GM19099 (cell line): Measurements from ENCODE around the gene RECQL5.

Experiments
- POLR2A ChIP-seq: IDR thresholded peaks from 3 replicates; pipeline ENCODE4 v1.6.1; 2011; ENCODE audit warnings: low read depth; ENCODE audit not compliant: insufficient read length; ENCODE audit errors: extremely low read depth

Gene RECQL5

DNA sequence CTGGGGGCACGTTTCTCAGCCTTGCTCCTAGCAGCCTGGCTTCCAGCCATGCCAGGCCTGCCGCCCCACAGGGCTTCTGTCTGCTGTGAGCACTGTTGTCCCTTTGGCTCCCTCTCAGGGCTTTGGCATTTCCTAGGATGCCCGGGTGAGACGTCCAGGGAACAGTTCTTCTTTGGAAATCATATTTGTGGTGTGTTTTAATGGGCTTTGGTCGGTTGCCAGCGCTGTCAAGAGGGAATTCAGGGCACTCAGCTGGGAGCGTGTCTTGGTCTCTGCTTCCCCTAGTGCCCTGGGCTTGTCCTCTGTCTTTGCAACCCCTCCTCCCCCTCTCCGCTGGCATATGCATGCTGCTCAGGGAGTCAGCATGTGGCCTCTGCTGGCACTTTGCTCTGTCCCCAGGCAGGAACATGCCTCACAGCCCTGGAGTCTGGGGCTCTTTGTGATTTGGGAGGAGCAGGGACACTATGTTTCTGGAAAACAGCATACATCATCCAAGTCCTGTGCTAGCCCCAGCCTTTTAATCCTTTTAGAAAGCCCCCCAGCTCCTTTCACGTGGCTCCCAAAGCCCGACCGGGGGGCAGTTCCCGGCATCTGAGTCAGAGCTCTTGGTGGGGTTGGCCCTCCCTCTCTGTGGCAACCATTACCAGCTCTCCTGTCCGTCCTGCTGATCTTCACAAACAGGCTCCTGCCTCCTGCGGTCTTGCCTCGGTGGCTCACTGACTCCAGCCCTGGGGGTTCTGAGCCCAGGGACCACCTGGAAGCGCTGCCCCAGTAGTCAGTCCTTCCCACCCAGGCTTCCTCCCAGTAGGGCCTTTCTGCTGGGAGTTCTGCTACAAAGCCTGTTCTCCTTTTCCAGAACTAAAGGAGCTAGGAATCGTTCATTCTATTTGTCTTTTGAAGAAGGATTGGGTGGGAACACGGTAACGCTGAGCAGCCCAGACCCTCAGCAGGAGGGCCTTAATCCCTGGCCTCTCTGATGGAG is 26.8 kb upstream of the RECQL5 start:
- TF ChIP-seq POLR2A: no peak

DNA sequence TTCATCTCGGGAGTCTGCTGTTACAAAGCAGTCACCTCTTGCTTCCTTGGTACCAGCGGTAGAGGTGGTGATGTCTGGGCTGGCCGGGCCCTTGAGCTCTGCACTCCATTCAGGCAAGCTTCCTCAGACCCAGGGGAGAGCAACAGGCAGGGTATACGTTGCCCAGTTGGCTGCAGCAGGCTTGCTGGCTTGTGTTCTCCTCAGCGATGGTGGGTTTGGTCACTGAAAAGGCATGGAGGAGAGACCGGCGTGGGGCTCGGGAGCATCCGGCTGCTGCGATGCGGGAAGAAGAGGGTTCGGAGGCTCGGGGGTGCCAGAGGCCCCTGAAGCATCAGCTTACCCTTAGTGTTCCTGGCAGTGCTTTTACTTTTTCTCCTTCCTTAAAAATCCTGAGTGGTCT is 26.0 kb upstream of the RECQL5 start:
- TF ChIP-seq POLR2A: no peak

DNA sequence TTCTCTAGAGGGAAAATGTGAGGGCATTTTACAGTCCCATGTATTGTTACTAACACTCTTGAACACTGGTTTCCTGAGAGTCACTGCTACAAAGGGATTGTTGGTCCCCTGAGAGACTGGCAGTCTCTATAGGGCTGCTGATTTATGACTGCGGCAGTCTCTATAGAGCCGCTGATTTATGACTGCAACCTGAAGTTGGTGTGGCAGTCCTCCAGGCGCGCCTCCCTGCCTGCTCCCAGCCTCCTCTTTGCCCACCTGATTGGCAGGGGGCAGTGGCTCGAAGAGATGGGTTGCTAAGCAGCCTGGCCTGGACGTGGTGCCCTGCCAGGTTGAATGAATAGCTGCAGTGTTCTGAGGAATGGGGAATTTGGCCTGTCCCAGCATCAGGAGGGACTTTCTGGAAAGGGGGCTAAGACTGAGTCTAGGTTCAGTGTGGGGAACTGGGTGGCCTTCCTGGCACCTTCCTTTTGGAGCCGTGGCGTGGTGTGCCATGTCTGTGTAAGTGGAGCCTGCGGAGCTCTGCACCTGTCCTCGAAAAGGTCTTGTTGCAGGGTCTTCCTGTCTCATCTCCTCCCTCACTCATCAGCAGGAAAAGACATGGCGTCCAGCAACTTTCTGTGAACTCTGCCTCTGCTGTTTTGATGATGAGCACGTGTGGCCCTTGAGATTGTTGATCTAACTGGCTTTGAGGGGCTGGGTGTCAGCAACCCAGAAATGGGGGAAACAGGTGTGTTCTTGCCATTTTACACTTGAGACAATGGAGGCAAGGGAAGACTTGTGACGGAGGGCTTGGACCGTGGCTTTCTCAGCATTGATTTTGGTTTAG is 25.1 kb upstream of the RECQL5 start:
- TF ChIP-seq POLR2A: no peak

DNA sequence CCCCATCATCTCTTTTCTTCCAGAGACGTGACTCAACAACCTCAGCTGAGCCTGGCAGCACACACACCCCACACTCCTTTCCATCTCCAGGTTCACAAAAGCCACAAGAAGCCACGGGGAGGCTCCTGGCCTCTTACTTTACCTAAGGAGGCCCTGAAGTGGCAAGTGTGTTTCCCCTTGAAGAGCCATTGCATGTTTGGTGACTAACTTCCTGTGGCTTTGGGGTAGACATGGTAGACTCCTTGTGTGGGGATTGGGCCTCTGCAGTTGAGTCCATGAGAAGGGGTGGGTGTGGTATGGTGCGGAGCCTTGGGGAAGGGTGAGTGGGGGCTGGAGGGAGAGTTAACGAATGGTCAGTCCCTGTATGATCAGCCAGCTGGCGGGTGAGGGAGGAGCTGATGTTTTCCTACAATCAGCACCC is 24.4 kb upstream of the RECQL5 start:
- no peak for TF ChIP-seq POLR2A

DNA sequence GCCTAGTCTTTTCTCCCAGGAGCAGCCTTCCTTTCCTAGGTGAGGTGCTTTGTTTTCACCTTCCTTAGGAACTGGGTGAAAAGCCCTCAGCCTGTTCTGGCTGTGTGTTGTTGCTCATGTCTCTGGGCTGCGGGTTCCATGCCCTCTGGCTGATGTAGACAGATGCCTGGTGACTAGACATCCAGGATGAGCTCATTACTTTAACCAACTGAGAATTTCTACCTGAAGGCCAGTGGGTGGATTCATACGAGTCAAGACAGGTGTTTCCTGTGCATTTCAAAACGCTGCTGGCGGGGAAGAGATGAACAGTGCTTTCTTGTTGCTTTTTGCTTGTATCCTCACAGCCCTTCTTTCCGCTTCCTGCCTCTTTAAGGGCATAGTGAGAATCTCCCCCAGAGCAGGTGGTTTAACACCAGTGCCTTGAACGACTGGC is 22.5 kb upstream of the RECQL5 start:
- TF ChIP-seq POLR2A: no peak

DNA sequence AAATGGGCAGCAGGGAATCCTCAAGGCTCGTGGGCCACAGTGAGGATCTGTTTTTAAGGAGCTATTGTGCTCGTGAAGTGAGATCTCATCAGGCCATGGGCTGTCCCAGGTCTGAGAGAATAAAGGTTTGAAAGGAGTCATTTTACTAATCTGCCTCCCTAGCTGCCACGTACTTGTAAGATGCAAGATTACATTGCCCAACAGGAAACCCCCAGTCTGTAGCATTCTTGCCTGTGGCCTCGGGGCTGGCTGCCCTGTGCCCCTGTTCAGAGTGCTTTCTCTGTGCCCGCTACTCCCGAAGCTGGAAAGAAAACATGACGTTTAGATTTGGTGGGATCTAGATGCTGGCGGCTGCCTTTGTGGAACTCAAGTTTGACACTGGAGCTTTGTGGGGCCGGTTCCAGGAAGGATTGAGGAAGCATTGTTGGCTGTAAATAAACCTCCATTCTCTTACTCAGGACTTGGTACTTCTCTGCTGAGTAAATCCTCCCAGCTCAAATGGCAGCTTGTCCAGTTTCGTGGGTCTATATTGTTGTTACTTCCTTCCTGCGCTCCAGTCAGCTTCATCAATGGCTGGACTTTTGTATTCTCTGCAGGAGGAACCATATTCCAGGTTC is 21.4 kb upstream of the RECQL5 start:
- no peak for TF ChIP-seq POLR2A

DNA sequence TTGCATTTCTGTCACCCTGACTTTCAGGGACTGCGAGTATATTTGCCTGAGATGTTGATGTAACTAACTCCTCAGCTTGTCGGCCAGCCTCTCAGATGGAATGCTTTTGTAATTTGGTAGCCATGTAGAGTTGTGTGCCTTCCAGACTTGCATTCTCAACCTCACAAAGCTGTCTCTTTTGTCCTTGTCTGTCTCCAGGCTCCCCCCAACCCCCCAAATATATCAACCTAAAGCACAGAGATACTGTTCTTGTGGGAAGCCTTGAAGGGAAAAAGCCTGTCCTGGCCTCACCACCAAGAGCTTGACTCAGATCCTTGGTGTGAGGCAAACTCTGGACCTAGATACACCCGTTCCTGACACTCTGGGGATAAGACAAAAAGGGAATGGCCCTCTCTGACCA is 18.5 kb upstream of the RECQL5 start:
- no peak for TF ChIP-seq POLR2A

DNA sequence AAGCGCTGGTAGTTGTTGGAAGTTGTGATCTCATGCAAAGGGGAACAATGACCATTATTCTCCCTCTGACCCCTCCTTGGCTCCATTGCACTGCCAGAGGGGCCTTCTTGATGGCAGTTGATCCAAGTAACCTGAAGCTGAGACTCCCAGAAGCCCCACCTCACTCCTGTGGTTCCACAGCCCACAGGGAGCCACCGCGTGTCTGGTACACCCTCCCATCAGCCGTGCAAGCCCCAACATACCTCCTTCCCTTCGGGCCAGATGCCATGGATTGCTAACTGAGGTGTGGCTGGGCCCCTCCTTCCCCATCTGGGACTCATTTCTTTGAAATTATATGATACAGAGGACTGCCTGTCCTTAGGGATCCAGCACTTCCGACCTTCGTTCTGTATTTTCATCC is 18.0 kb upstream of the RECQL5 start:
- no peak for TF ChIP-seq POLR2A

DNA sequence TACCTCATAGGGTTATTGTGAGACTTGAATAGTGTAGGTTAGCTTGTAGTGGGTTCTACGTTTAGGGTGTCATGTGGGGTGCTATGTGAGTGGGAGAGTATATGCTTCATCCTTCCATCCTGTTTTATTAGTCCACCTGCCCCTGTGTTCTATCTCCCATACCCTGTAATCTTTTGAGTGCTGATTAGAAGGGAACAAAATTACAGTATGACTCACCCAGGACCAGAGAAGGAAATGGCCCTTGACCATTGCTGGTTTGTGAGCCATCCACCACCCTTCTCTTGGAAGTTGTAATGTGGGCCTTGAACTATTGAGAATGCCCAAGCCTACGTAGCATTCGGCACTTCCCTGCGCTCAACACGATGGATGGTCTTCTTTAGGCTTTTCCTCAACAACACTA is 17.3 kb upstream of the RECQL5 start:
- no peak for TF ChIP-seq POLR2A

DNA sequence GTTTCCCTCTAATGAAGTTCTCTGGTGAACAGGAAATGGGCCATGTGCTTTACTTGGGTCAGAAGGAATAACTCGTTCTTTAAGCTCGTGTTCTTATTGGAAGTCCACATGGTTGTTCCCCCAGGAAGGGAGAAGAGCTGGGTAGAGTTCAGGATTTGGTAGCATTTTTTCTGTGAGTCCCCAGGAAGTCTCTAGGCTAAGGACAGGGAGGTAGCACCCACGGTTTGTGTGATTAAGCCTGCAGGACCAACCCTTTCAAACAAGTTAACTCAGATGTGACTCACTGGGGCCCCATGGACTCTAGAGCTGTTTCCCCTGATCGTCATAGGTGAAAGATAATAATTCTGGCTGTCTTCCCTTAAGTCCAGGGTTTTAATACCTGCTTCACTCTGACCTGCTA is 16.6 kb upstream of the RECQL5 start:
- TF ChIP-seq POLR2A: no peak

DNA sequence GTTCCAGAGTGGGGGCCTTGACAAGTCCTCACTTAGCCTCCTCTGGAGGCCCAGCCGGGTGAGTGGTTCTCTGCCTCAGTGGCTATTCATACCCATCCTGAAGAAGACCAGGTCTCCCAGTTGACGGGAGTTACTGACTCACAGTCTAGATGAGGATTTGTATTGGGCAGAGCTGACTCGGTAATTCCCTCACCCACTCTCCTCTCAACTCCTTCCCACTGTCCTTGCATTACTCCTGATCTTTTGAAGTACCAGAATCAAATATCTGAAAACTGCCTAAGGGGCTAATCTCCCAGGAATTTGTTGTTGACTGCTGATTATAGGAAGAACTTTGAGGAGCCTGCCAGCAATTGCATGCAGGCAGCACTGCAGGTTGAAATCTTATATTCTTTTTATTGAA is 14.3 kb upstream of the RECQL5 start:
- TF ChIP-seq POLR2A: no peak

DNA sequence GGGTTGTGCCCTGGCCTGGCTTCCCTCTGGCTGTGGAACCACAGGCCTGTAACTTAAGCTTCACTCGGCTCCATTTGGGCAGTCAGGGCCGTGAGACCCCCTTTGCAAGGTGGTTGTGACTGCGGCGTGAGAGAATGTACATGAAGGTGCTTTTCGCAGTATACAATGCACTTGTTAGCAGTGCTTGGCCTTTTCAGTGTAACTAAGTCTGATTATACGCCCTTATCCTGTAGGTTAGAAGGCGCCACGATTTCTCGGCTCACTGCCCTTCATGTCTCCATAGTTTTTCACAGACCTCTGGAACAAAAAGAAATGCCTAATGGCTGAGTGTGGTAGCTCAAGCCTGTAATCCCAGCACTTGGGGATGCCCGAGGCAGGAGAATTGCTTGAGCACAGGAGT is 13.5 kb upstream of the RECQL5 start:
- no peak for TF ChIP-seq POLR2A

DNA sequence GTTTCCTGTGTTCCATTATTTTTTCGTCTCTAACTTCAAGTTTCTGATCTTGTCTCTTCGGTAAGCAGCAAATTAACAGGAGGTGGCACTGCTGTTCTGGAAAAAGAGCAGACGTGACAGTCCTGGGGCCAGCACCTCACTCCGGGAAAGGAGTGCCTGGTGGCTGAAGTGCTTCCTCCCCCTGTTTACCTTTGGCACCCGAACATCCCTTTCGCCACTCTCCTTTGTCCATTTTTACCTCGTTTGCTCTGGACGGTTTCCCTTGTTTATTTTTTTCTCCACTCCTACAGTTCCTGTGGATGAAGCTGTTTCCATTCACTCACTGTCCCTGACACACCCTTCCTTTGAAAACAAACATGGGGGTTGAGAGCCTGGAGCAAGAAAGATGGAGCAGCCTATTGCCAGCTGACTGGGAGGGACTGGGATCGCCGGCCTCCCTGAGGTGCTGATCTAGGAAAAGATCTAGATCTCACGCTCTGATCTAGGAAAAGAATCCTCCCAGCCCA is 12.8 kb upstream of the RECQL5 start:
- no peak for TF ChIP-seq POLR2A

DNA sequence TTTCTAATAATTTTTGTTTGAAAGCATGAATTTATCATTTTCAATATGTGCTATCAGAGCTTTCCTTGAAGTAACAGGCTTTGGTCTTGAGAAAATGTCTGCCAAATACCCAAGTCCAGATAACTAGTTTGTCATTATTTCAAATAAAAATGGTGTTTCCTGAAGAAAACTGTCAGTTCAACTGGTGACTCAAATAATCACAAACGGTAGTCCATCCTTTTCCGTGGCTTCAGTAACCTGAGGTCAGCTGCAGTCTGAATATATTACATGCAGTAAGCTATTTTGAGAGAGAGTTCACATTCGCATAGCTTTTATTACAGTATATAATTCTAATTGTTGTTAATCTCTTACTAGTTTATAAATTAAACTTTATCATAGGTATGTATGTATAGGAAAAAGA is 9.5 kb upstream of the RECQL5 start:
- no peak for TF ChIP-seq POLR2A

DNA sequence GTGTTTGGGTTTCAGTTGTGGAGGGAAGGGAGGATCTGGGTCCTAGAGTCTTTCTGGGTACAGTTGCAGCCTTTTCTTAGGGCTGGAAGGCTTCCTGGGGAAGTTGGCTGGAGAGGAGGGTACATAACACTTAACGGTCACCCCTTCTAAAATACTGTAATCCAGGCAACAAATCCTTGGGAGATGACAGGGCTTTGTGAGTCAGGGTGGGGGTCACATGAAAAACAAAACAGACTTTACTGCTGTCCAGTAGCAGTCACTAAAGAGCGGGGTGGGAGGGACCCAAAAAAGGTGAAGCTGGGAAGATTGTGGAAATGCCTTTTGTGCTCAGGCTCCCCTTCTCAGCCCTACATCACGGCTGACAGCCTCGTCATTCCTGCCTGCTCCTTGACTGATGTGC is 6.5 kb upstream of the RECQL5 start:
- no peak for TF ChIP-seq POLR2A
